GM19351 (cell line): ENCODE data around the gene TWSG1.
"Not testable (repeated sequence)": the region's sequence is repeated elsewhere in the genome, so short reads cannot be mapped to it uniquely, and the experiment has no call there.

Source experiments
- ATAC-seq: cut with Tn5 transposase; IDR thresholded peaks from one replicate; pipeline ENCODE4 v1.9.1; 2021; ENCODE audit warnings: mild to moderate bottlenecking, moderate library complexity; ENCODE audit not compliant: unreplicated experiment

Gene TWSG1

DNA sequence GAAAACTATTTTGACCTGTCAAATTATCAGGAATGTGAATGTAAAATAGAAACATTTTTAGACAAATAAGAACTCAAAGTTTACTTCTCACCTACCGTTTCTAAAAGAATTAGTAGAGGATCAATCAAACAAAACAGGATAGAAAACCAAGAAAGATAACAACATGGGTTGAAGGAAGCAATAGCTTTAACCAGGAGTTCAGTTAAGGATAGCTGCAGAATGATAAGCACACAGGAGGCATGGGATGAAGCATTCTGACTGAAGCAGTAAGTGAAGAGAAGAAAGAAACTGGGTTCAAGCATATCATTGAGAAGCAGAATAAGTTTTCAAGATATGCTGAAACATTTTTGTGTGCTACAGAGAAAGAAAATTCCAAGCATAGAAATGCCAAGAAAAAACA lies 52.3 kb downstream of the TWSG1 start:
- no peak for ATAC-seq

DNA sequence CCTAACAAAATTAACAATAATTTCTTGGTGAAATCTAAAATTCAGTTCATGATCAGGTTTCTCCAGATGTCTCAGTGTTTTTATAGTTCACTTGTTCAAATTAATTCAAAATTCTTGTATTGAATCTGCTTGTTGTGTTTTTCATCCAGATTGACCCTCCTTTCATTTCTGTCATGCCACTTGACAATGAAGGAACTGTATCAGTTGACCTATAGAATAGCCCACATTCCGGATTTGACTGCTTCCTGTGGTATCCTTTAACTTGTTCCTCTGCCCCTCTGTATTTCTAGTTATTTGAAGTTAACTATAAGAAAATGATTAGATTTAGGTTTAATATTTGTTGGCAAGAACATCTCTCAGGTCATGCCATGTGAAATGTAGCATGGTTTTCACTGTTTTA lies 53.3 kb downstream of the TWSG1 start:
- no peak for ATAC-seq

DNA sequence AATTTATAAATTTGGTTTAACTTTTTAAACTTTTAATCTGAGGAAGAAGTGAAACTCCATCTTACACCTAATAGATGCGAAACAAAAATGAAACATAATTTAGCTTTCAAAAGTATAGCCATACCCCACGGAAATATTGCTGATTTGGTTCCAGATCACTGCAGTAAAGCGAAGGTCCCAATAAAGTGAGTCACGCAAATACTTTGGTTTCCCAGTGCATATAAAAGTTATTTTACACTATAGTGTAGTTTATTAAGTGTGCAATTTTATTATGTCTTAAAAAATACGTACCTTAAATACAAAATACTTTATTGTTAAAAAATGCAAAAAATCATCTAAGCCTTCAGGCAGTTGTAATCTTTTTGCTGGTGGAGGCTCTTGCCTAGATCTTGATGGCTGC lies 55.1 kb downstream of the TWSG1 start:
- no peak for ATAC-seq

- no peak for ATAC-seq
These were observed 58.2 kb downstream of the TWSG1 start for GRCh38 chr18:9392726-9393125.

GRCh38 chr18:9394046-9394445 lies 59.5 kb downstream of the TWSG1 start:
- no peak for ATAC-seq

DNA sequence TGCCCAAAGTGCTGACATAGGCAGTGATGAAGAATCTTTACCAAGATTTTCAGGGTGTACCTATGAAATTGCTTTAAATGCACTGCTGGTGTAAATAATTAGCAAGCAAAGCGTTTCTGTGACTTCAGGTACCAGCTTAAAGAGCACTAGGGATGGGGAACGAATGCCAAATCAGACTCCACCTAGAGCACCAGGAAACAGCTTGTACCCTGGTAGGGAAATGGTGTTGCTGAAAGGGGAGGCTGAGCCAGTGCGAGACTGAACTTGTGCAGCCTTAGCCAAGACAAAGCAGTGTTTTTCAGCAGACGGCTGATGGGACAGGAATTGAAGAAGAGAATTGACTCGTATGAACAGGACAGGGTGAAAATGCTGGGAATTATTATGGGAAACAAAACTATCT lies 65.6 kb downstream of the TWSG1 start:
- ATAC-seq: no peak

GRCh38 chr18:9401176-9401575 lies 66.6 kb downstream of the TWSG1 start:
- ATAC-seq: no peak

- not testable (repeated sequence) for ATAC-seq
These were observed 67.9 kb downstream of the TWSG1 start for GRCh38 chr18:9402358-9403007.

GRCh38 chr18:9403795-9404564 lies 69.4 kb downstream of the TWSG1 start:
- no peak for ATAC-seq

GRCh38 chr18:9404565-9405060 lies 70.0 kb downstream of the TWSG1 start:
- ATAC-seq: peak; percentile 62

GRCh38 chr18:9405130-9405529 lies 70.6 kb downstream of the TWSG1 start:
- ATAC-seq: no peak

DNA sequence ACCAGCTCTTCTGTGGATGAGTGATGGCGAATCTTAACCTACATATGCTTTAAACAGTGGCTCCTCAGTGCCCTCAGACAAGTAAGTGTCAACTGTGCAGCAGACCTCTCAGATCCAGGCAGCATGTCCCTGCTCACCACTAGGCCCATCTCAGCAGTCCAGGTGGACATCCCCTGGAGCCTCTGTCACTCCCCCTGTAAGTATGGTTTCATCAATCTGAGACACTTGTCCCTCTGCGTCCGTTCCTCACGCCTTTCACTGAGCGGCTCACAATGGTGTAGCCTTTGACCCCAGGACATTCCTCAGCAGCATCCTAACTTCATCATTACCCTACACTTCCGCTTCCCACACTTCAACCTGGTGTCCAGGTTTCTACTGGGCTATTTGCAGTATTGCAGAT lies 71.4 kb downstream of the TWSG1 start:
- no peak for ATAC-seq

GRCh38 chr18:9410515-9410914 lies 75.9 kb downstream of the TWSG1 start:
- ATAC-seq: no peak

DNA sequence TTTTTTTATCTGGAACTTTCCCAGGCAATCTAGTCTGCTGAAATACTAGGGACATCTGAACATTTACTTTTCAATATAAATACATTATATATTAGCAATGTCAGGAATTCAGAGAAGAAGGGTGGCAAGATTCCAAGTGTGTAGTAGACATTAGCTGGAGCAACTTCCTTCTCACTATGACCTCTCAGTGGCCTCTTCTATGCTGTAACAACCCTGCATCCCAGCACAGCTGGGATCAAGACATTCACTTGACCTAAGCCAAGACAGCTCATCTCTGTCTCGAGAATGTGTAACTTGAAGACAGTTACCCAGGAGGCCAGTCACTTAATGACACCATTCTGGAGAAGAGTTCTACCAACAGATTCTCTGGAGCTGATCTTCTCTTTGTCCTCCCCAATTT lies 79.0 kb downstream of the TWSG1 start:
- no peak for ATAC-seq

DNA sequence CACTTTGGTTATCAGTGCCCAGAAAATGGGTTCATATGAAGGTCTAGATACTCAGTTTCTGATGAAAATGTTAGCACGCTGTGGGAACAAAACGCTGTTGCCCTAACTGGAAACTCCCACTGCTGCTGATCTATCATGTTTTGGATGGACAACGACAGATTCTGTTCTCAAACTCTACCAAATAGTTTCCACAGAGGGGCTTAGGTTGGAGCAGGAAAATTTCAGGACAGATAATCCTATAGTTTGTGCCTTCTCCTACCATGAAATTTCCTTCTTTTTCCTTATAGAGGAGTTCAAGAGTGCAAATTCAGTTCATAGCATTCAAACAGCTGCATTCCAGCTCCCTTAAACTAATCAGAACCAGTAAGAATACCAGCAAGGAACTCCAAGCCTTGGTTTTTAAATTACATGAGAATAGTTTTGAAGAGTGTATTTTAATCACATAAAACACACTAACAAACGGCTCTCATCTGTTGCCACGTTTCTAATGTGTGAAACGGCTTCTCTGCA lies 82.0 kb downstream of the TWSG1 start:
- ATAC-seq: no peak

GRCh38 chr18:9417073-9417851 lies 82.7 kb downstream of the TWSG1 start:
- no peak for ATAC-seq

GRCh38 chr18:9418047-9418690 lies 83.6 kb downstream of the TWSG1 start:
- no peak for ATAC-seq

DNA sequence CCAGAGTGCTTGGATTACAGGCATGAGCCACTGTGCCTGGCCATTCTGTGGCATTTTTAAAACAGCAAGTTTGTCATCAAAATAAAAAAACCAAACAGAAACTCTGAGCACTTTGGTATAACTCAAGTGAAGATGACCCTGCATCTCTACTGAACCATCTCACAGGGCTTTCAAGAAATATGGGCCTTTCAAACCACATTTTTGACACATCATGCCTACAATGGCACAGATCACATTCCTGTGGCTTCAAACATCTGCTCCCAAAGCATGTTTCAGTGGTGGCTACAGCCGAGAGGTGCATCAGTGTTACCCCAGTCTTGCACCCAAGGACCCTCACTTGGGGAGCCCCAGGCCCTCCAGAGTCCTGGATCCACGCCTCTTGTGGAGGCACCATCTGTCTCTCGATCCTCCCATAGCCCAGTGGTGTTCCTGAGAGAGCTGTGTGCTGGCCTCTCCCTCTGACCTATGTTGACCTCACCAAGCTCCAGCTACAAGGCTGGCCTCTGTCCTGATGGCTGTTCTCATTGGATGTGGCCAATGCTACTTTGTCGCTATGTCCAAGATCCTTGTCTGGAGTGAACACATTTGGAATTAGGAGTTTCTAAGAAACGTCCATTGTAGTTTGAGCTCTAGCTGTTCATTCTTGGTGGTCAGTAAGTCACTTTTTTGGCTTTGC lies 85.5 kb downstream of the TWSG1 start:
- no peak for ATAC-seq

DNA sequence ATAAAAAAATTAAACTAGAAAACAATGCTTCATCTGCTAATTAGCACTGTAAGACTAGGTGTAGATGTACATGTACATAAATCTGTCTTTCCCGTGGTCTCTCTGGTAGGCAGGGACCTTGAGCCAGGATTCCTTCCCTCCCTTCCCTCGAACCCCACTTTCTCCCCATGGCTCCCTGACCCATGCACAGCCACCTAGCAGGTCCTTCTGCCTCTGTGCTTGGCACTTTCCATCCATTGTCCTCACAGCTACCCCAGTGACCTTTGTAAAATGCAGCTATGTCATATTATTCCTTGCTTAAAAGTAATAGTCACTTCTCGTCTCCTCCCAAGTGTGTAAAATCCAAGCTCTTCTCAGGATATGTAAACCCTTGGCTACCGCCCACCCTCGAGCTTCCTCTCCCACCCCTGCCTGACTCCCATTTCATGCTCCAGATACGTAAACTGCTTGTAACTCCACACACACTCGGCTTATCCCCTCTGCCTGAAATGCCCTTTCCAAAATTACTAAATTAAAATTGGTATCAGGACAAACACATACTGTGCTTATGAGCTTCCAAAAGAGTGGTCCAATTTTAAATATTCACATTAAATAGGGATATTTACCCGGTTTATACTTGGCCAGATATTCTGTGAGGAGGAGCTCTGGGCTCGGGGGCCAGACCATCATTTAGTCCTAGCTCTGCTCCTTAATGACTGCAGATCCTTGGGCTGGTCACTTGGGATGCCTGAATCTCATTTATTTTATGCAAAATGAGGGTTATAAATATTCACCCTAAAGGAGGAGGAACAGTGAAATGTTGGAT lies 86.7 kb downstream of the TWSG1 start:
- no peak for ATAC-seq

DNA sequence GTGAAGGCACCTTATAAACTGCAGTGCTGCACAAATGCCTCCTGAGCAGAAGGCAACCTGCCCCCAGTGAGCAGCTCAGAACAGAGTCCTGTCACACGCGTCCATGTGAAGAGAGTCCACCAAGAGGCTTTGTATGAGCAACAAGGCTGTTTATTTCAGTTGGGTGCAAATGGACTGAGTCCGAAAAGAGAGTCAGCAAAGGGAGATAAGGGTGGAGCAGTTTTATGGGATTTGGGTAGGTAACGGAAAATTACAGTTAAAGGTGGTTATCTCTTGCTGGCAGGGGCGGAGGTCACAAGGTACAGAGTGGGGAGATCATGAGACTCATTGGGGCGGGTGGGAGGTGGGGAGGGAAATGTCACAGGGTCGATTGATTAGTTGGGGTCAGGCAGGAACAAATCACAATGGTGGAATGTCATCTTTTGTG lies 87.3 kb downstream of the TWSG1 start:
- no peak for ATAC-seq
